K562 (cell line): ENCODE results near the gene UBXN6. TPM values are rescaled to one million over a fixed set of nuclear protein-coding genes. Genes with fewer than 3 reads are reported as not detected.

Source experiments
- C11orf30 ChIP-seq: fragments of 450-650 bp; IDR thresholded peaks from 2 replicates; pipeline ENCODE4 v1.6.1; 2016; ENCODE audit warnings: low read depth, mild to moderate bottlenecking
- CEBPB ChIP-seq: fragments of 450-650 bp; IDR thresholded peaks from 2 replicates; pipeline ENCODE4 v1.6.1; 2016; ENCODE audit warnings: missing genetic modification characterization, missing compliant biosample characterization
- ETV5 ChIP-seq: sonication (generic); formaldehyde crosslinking; IDR thresholded peaks from 2 replicates; pipeline ENCODE4 v1.4.0; 2020; ENCODE audit warnings: low read depth, mild to moderate bottlenecking, missing genetic modification reagents
- FOSL1 ChIP-seq: fragments of 200-800 bp; sonication (Bioruptor generic); conservative IDR thresholded peaks from 2 replicates; pipeline ENCODE4 v1.6.1; 2016; ENCODE audit warnings: missing genetic modification characterization, missing compliant biosample characterization
- HSF4 ChIP-seq: fragments of 250-450 bp; sonication (Bioruptor Pico); IDR thresholded peaks from 2 replicates; pipeline ENCODE4 v2.1.2; 2022; ENCODE audit warnings: mild to moderate bottlenecking, moderate library complexity, borderline replicate concordance
- KAT8 ChIP-seq: fragments of 450-650 bp; IDR thresholded peaks from 2 replicates; pipeline ENCODE4 v1.6.1; 2016; ENCODE audit warnings: low read depth, mild to moderate bottlenecking
- MECOM ChIP-seq: fragments of 250-450 bp; sonication (Bioruptor Pico); IDR thresholded peaks from 2 replicates; pipeline ENCODE4 v1.8.0; 2022; ENCODE audit warnings: inconsistent platforms
- RFX1 ChIP-seq: fragments of 450-650 bp; IDR thresholded peaks from 2 replicates; pipeline ENCODE4 v1.6.1; 2016; ENCODE audit warnings: mild to moderate bottlenecking, moderate library complexity
- SIN3B ChIP-seq: fragments of 450-650 bp; IDR thresholded peaks from 2 replicates; pipeline ENCODE4 v1.6.1; 2017; ENCODE audit warnings: low read depth, mild to moderate bottlenecking, moderate library complexity
- SIRT6 ChIP-seq: IDR thresholded peaks from one replicate; pipeline ENCODE4 v1.6.1; 2012; ENCODE audit warnings: low read depth, mild to moderate bottlenecking, control low read depth, inconsistent platforms, low read length, moderate library complexity
- SLC30A9 ChIP-seq: fragments of 250-450 bp; sonication (Bioruptor Pico); IDR thresholded peaks from 2 replicates; pipeline ENCODE4 v1.8.0; 2022; ENCODE audit warnings: mild to moderate bottlenecking, moderate library complexity
- YY1 ChIP-seq, 3 experiments: IDR thresholded peaks; 2 replicates each; pipeline ENCODE4 v1.6.1; 2011; ENCODE audit warnings: low read length in 2 of 3, mild to moderate bottlenecking in 2 of 3, moderate library complexity in 2 of 3, borderline replicate concordance in 1 of 3, control low read depth in 1 of 3, low read depth in 1 of 3; ENCODE audit not compliant: insufficient read depth in 3 of 3, insufficient replicate concordance in 2 of 3, control insufficient read depth in 1 of 3, insufficient read length in 1 of 3; ENCODE audit errors: extremely low read depth in 1 of 3
- ZNF197 ChIP-seq: fragments of 200-800 bp; sonication (Bioruptor generic); IDR thresholded peaks from 2 replicates; pipeline ENCODE4 v1.6.1; 2016; ENCODE audit warnings: low read depth, missing genetic modification characterization, missing compliant biosample characterization
- ZNF24 ChIP-seq: fragments of 450-650 bp; IDR thresholded peaks from 2 replicates; pipeline ENCODE4 v1.6.1; 2016
- ZNF589 ChIP-seq: fragments of 200-800 bp; sonication (Bioruptor generic); IDR thresholded peaks from 2 replicates; pipeline ENCODE4 v1.6.1; 2016; ENCODE audit warnings: low read depth, missing genetic modification characterization, missing compliant biosample characterization
- ZNF780A ChIP-seq: fragments of 250-450 bp; sonication (Bioruptor Pico); IDR thresholded peaks from 2 replicates; pipeline ENCODE4 v1.5.0; 2021; ENCODE audit warnings: mild to moderate bottlenecking
- ZNF79 ChIP-seq: fragments of 250-450 bp; sonication (Bioruptor Pico); IDR thresholded peaks from 2 replicates; pipeline ENCODE4 v1.4.0; 2020; ENCODE audit warnings: low read depth, mild to moderate bottlenecking, moderate library complexity
- ZZZ3 ChIP-seq: fragments of 450-650 bp; IDR thresholded peaks from 2 replicates; pipeline ENCODE4 v1.6.1; 2016; ENCODE audit warnings: antibody characterized with exemption, mild to moderate bottlenecking, moderate library complexity
- polyA plus RNA-seq, 8 experiments: library from polyadenylated mRNA; depleted of rRNA in 4 of 8; stranded (reverse) in 5 of 8; unstranded in 3 of 8; fragments of >200 nt; fragmentation: Nextera tagmentation in 2 of 8; fragmentation: Illumina TruSeq in 1 of 8; extraction: Ambion mirVana in 2 of 8; extraction: Trizol in 1 of 8; gene quantifications; 2 replicates each; pipeline versions ENCODE4 v1.2.1 to v1.2.3, GENCODE V29; 2011 to 2014; ENCODE audit warnings: inconsistent platforms in 1 of 8, missing spikeins in 1 of 8
- total RNA-seq, 7 experiments: library from RNA; depleted of rRNA in 6 of 7; stranded (reverse); fragments of >200 nt in 6 of 7; fragmentation: Illumina TruSeq in 2 of 7; extraction: Trizol in 2 of 7; gene quantifications; 2 replicates each; pipeline versions ENCODE4 v1.2.1 to v1.2.3, GENCODE V29; 2011 to 2021; ENCODE audit warnings: low replicate concordance in 1 of 7
- TF ChIP-seq, protein P1 (sequence below): fragments of 450-650 bp; IDR thresholded peaks from 2 replicates; pipeline ENCODE4 v1.6.1; 2014; ENCODE audit warnings: low read depth, mild to moderate bottlenecking, moderate library complexity, borderline replicate concordance
- TF ChIP-seq, protein P2 (sequence below): fragments of 450-650 bp; IDR thresholded peaks from 2 replicates; pipeline ENCODE4 v1.6.1; 2017; ENCODE audit warnings: antibody characterized with exemption, mild to moderate bottlenecking
- TF ChIP-seq, protein P3 (sequence below), 2 experiments: IDR thresholded peaks; 2 replicates each; pipeline ENCODE4 v1.6.1; 2011; ENCODE audit warnings: borderline replicate concordance in 1 of 2, control low read depth in 1 of 2, low read depth in 1 of 2, low read length in 1 of 2, mild to moderate bottlenecking in 1 of 2, mixed read lengths in 1 of 2, moderate library complexity in 1 of 2; ENCODE audit not compliant: insufficient read depth in 1 of 2, insufficient read length in 1 of 2, poor library complexity in 1 of 2, severe bottlenecking in 1 of 2; ENCODE audit errors: extremely low read depth in 1 of 2

UBXN6 gene
- total and polyA plus RNA-seq, 9 of the 15 experiments (the other 6 are each of a cell fraction or from before 2014, with no cell fraction given), result 0.48 to 90.2 (median 29.5) TPM

DNA sequence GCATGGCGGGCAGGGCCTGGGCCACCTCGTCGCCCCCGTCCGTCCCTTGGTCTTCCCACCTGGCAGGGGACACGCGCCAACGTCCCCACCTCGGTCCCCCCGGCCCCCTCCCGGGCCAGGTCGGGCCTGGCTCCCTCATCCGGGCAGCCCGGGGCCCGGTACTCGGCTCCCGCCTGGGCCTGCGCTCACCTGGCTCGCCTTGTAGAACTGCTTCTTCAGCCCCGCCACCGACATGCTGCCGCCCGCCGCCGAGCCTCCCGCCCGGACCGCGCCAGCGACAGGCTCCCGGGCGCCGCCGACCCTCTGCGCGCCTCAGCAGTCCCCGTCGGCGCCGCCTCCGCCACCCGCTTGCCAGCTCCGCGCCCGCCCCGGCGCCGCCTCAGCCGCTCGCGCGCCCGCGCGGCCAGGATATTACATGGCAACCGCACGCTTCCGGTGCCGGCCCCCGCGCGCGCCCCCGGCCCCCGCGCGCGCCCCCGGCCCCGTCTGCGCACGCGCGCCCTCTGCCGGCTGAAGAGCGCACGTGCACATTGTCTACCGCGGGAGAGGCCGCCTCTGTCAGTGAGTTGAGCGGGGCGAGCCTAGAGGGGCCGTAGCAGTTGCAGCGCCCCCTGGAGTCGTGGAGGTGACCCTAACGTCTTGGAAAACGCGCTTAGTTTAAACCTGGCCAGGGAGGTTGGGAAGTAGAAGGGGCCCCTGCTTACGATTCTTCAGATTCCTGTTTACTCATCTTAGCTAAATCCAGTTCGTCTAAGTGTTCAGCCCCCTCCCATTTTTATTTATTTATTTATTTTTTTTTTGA lies 57.3 kb downstream of the UBXN6 start, which contains the start of gene SH3GL1 (continued):
- TF ChIP-seq, protein P1, sequence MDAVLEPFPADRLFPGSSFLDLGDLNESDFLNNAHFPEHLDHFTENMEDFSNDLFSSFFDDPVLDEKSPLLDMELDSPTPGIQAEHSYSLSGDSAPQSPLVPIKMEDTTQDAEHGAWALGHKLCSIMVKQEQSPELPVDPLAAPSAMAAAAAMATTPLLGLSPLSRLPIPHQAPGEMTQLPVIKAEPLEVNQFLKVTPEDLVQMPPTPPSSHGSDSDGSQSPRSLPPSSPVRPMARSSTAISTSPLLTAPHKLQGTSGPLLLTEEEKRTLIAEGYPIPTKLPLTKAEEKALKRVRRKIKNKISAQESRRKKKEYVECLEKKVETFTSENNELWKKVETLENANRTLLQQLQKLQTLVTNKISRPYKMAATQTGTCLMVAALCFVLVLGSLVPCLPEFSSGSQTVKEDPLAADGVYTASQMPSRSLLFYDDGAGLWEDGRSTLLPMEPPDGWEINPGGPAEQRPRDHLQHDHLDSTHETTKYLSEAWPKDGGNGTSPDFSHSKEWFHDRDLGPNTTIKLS, result 0 out of 2 replicates have a peak, but pooled peaks have one; percentile 49
- TF ChIP-seq RFX1 (no peak), FOSL1 (tag) (peak; percentile 63), C11orf30 (peak; percentile 45; the same call in 1 of the 2 replicates), ZNF589 (CRISPR knock-in tag) (peak; percentile 96), CEBPB (no peak), ETV5 (CRISPR knock-in tag) (peak; percentile 53; the same call in 1 of the 2 replicates), ZNF197 (CRISPR knock-in tag) (peak; percentile 97), ZNF780A (no peak), MECOM (no peak), ZZZ3 (no peak), KAT8 (no peak), ZNF24 (peak; percentile 43; the same call in 1 of the 2 replicates), HSF4 (no peak), ZNF79 (CRISPR knock-in tag) (no peak), SLC30A9 (CRISPR knock-in tag) (no peak), SIN3B (peak; percentile 40; the same call in 1 of the 2 replicates), SIRT6 (no peak), YY1 (IDR thresholded peaks at IDR 0.05; ENCODE audit: borderline replicate concordance in 1 of 3, control insufficient read depth in 1 of 3, extremely low read depth in 1 of 3, insufficient read depth in 3 of 3, insufficient read length in 1 of 3, insufficient replicate concordance in 2 of 3, low read depth in 1 of 3, low read length in 2 of 3) (peak in 2 of 3 experiments; percentile 41 to 70)
- TF ChIP-seq, protein P2, sequence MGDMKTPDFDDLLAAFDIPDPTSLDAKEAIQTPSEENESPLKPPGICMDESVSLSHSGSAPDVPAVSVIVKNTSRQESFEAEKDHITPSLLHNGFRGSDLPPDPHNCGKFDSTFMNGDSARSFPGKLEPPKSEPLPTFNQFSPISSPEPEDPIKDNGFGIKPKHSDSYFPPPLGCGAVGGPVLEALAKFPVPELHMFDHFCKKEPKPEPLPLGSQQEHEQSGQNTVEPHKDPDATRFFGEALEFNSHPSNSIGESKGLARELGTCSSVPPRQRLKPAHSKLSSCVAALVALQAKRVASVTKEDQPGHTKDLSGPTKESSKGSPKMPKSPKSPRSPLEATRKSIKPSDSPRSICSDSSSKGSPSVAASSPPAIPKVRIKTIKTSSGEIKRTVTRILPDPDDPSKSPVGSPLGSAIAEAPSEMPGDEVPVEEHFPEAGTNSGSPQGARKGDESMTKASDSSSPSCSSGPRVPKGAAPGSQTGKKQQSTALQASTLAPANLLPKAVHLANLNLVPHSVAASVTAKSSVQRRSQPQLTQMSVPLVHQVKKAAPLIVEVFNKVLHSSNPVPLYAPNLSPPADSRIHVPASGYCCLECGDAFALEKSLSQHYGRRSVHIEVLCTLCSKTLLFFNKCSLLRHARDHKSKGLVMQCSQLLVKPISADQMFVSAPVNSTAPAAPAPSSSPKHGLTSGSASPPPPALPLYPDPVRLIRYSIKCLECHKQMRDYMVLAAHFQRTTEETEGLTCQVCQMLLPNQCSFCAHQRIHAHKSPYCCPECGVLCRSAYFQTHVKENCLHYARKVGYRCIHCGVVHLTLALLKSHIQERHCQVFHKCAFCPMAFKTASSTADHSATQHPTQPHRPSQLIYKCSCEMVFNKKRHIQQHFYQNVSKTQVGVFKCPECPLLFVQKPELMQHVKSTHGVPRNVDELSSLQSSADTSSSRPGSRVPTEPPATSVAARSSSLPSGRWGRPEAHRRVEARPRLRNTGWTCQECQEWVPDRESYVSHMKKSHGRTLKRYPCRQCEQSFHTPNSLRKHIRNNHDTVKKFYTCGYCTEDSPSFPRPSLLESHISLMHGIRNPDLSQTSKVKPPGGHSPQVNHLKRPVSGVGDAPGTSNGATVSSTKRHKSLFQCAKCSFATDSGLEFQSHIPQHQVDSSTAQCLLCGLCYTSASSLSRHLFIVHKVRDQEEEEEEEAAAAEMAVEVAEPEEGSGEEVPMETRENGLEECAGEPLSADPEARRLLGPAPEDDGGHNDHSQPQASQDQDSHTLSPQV, result peak; percentile 70
- TF ChIP-seq, protein P3, sequence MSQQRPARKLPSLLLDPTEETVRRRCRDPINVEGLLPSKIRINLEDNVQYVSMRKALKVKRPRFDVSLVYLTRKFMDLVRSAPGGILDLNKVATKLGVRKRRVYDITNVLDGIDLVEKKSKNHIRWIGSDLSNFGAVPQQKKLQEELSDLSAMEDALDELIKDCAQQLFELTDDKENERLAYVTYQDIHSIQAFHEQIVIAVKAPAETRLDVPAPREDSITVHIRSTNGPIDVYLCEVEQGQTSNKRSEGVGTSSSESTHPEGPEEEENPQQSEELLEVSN (IDR thresholded peaks at IDR 0.05; ENCODE audit: borderline replicate concordance in 1 of 2, extremely low read depth in 1 of 2, insufficient read depth in 1 of 2, insufficient read length in 1 of 2, low read depth in 1 of 2, low read length in 1 of 2, poor library complexity in 1 of 2, severe bottlenecking in 1 of 2), result peak in 1 of 2 experiments; percentile 37
